ENCODE results near the gene TRIM58.

DNA sequence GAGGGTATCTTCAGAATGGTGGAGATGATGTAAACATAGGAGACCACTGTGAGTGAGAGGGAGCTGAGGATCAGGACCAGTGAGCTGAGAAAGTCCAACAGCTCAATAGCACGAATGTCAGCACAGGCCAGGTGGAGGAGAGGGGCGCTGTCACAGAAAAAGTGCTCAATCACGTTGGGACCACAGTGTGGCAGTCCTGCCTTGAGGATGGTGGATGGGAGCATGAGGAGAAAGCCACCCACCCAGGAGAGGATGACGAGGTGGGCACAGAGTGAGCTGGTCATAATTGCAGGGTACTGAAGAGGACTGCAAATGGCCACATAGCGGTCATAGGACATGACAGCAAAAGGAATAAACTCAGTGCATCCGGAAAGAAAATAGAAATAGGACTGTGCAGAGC, 23.4 kb upstream of the TRIM58 start:
- TF ChIP-seq, protein P1, sequence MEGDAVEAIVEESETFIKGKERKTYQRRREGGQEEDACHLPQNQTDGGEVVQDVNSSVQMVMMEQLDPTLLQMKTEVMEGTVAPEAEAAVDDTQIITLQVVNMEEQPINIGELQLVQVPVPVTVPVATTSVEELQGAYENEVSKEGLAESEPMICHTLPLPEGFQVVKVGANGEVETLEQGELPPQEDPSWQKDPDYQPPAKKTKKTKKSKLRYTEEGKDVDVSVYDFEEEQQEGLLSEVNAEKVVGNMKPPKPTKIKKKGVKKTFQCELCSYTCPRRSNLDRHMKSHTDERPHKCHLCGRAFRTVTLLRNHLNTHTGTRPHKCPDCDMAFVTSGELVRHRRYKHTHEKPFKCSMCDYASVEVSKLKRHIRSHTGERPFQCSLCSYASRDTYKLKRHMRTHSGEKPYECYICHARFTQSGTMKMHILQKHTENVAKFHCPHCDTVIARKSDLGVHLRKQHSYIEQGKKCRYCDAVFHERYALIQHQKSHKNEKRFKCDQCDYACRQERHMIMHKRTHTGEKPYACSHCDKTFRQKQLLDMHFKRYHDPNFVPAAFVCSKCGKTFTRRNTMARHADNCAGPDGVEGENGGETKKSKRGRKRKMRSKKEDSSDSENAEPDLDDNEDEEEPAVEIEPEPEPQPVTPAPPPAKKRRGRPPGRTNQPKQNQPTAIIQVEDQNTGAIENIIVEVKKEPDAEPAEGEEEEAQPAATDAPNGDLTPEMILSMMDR (IDR thresholded peaks at IDR 0.05 in 2 of 3, conservative IDR thresholded peaks at IDR 0.05 in 1 of 3; ENCODE audit: insufficient read depth in 2 of 3, low read depth in 1 of 3, low read length in 3 of 3), result peak; percentile 64 to 95 (median 87)
- TF ChIP-seq NCOA2 (IDR thresholded peaks at IDR 0.05; ENCODE audit: partially characterized antibody in 2 of 2) (no peak), MAFF (IDR thresholded peaks at IDR 0.05; ENCODE audit: low read length) (no peak), ZNF41 (CRISPR knock-in tag; conservative IDR thresholded peaks at IDR 0.05) (no peak), RCOR1 (IDR thresholded peaks at IDR 0.05; ENCODE audit: borderline replicate concordance in 1 of 2, low read depth in 2 of 2, low read length in 2 of 2) (no peak), ELF4 (CRISPR knock-in tag; IDR thresholded peaks at IDR 0.05) (no peak), ZNF699 (CRISPR knock-in tag; IDR thresholded peaks at IDR 0.05; ENCODE audit: insufficient replicate concordance) (no peak), ZNF232 (CRISPR knock-in tag; IDR thresholded peaks at IDR 0.05) (no peak), POLR2A (conservative IDR thresholded peaks at IDR 0.05) (no peak), SMAD1 (IDR thresholded peaks at IDR 0.05; ENCODE audit: low read depth, low read length, partially characterized antibody) (no peak)
- TF ChIP-seq, protein P2, sequence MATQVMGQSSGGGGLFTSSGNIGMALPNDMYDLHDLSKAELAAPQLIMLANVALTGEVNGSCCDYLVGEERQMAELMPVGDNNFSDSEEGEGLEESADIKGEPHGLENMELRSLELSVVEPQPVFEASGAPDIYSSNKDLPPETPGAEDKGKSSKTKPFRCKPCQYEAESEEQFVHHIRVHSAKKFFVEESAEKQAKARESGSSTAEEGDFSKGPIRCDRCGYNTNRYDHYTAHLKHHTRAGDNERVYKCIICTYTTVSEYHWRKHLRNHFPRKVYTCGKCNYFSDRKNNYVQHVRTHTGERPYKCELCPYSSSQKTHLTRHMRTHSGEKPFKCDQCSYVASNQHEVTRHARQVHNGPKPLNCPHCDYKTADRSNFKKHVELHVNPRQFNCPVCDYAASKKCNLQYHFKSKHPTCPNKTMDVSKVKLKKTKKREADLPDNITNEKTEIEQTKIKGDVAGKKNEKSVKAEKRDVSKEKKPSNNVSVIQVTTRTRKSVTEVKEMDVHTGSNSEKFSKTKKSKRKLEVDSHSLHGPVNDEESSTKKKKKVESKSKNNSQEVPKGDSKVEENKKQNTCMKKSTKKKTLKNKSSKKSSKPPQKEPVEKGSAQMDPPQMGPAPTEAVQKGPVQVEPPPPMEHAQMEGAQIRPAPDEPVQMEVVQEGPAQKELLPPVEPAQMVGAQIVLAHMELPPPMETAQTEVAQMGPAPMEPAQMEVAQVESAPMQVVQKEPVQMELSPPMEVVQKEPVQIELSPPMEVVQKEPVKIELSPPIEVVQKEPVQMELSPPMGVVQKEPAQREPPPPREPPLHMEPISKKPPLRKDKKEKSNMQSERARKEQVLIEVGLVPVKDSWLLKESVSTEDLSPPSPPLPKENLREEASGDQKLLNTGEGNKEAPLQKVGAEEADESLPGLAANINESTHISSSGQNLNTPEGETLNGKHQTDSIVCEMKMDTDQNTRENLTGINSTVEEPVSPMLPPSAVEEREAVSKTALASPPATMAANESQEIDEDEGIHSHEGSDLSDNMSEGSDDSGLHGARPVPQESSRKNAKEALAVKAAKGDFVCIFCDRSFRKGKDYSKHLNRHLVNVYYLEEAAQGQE (IDR thresholded peaks at IDR 0.05; ENCODE audit: borderline replicate concordance), result peak; percentile 68; the same call in 1 of the 2 replicates
- TF ChIP-seq, protein P2 (CRISPR knock-in tag; IDR thresholded peaks at IDR 0.05; ENCODE audit: low read depth), result no peak
- TF ChIP-seq, protein P3, sequence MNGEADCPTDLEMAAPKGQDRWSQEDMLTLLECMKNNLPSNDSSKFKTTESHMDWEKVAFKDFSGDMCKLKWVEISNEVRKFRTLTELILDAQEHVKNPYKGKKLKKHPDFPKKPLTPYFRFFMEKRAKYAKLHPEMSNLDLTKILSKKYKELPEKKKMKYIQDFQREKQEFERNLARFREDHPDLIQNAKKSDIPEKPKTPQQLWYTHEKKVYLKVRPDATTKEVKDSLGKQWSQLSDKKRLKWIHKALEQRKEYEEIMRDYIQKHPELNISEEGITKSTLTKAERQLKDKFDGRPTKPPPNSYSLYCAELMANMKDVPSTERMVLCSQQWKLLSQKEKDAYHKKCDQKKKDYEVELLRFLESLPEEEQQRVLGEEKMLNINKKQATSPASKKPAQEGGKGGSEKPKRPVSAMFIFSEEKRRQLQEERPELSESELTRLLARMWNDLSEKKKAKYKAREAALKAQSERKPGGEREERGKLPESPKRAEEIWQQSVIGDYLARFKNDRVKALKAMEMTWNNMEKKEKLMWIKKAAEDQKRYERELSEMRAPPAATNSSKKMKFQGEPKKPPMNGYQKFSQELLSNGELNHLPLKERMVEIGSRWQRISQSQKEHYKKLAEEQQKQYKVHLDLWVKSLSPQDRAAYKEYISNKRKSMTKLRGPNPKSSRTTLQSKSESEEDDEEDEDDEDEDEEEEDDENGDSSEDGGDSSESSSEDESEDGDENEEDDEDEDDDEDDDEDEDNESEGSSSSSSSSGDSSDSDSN (IDR thresholded peaks at IDR 0.05; ENCODE audit: borderline replicate concordance in 1 of 2, low read depth in 2 of 2, low read length in 2 of 2), result no peak
- TF ChIP-seq, protein P4, sequence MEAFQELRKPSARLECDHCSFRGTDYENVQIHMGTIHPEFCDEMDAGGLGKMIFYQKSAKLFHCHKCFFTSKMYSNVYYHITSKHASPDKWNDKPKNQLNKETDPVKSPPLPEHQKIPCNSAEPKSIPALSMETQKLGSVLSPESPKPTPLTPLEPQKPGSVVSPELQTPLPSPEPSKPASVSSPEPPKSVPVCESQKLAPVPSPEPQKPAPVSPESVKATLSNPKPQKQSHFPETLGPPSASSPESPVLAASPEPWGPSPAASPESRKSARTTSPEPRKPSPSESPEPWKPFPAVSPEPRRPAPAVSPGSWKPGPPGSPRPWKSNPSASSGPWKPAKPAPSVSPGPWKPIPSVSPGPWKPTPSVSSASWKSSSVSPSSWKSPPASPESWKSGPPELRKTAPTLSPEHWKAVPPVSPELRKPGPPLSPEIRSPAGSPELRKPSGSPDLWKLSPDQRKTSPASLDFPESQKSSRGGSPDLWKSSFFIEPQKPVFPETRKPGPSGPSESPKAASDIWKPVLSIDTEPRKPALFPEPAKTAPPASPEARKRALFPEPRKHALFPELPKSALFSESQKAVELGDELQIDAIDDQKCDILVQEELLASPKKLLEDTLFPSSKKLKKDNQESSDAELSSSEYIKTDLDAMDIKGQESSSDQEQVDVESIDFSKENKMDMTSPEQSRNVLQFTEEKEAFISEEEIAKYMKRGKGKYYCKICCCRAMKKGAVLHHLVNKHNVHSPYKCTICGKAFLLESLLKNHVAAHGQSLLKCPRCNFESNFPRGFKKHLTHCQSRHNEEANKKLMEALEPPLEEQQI (IDR thresholded peaks at IDR 0.05), result no peak
